ENCODE results near the gene MEGF10. TPM values are rescaled to one million over a fixed set of nuclear protein-coding genes. Genes with fewer than 3 reads are reported as not detected.

Gene MEGF10
- total and polyA plus RNA-seq, 7 experiments from 2014 or later: not detected

DNA sequence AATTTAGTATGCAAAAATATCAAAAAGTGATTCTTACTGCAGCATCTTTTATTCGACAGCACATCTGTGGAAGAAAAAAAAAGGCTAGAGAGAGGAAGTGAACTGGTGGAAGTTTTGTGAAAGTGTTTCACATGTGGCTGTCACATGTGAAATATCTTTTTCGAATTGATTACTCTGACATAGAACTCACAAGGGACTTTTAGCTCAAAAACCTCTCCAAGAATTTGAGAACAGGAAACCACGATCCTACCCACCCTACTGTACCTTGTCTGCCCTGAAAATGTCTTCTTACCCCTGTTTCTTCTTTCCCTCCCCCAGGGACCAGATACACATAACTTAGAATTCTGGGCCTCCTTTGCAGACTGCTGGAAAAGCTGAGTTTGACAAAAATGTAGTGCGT is 120.4 kb downstream of the MEGF10 start:
- intact Hi-C loops (cut with micrococcal nuclease): no loop called here
- POLR2A ChIA-PET: no interaction called here
- Mint-ChIP-seq H3K36me3 (no peaks in the 10 kb centered on the region), H3K9me3 (no peaks in the 10 kb centered on the region), H3K27ac (no peak overlapping the region), H3K27me3 (peaks cover 0 to 16% (median 10%) of the 10 kb centered on the region in 5 donors), H3K4me3 (no peak overlapping the region), H3K4me1 (peaks cover 0 to 9% (median 0%) of the 10 kb centered on the region in 7 donors)
- no peak overlapping the region for H3K27ac ChIP-seq (ENCODE audit: low read depth, low read length)
- no peak for ATAC-seq
- no peaks in the 10 kb centered on the region for H3K9me3 ChIP-seq (ENCODE audit: control insufficient read depth in 2 of 3, low read length in 3 of 3)
- H3K4me3 ChIP-seq (ENCODE audit: low read length): no peak overlapping the region
- no peaks in the 10 kb centered on the region for H3K36me3 ChIP-seq (ENCODE audit: control insufficient read depth in 2 of 3, insufficient read depth in 3 of 3, low read length in 3 of 3)
- H3K27me3 ChIP-seq (ENCODE audit: control insufficient read depth in 2 of 2, insufficient read depth in 2 of 2, low read length in 2 of 2): no peaks in the 10 kb centered on the region
- no peak for DNase-seq
- CTCF ChIA-PET: no interaction called here
- H3K4me1 ChIP-seq (ENCODE audit: control insufficient read depth in 2 of 2, insufficient read depth in 2 of 2, low read length in 2 of 2): no peaks in the 10 kb centered on the region

DNA sequence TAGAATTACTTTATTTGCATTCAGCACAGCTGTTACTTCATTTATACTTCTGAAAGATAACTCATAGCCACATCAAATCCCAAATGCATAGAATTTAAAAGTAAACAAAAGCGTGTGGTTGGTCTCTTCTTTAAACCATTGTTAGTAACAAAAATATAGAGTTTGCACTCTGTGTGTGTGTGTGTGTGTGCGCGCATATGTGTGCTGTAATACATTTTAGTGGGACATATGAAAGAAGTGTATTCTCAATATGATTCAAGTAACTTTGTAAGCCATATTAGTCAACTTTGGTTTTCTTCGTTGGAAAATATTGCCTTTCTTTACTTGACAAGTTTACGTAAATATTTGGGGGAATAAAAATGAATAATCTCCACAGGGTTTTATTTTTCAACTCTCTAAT is 120.8 kb downstream of the MEGF10 start:
- intact Hi-C loops (cut with micrococcal nuclease): no loop called here
- Histone ChIP-seq H3K4me3 (ENCODE audit: low read length) (no peak overlapping the region), H3K27me3 (ENCODE audit: control insufficient read depth in 2 of 2, insufficient read depth in 2 of 2, low read length in 2 of 2) (no peaks in the 10 kb centered on the region), H3K36me3 (ENCODE audit: control insufficient read depth in 2 of 3, insufficient read depth in 3 of 3, low read length in 3 of 3) (no peaks in the 10 kb centered on the region), H3K9me3 (ENCODE audit: control insufficient read depth in 2 of 3, low read length in 3 of 3) (no peaks in the 10 kb centered on the region), H3K27ac (ENCODE audit: low read depth, low read length) (no peak overlapping the region), H3K4me1 (ENCODE audit: control insufficient read depth in 2 of 2, insufficient read depth in 2 of 2, low read length in 2 of 2) (no peaks in the 10 kb centered on the region)
- DNase-seq (no peak), ATAC-seq (no peak)
- no peak overlapping the region for H3K27ac Mint-ChIP-seq
- ChIA-PET CTCF (no interaction called here), POLR2A (no interaction called here)
- H3K27me3 Mint-ChIP-seq: peaks cover 0 to 12% (median 7%) of the 10 kb centered on the region in 5 donors
- no peaks in the 10 kb centered on the region for H3K9me3 Mint-ChIP-seq
- H3K36me3 Mint-ChIP-seq: no peaks in the 10 kb centered on the region
- no peak overlapping the region for H3K4me3 Mint-ChIP-seq
- H3K4me1 Mint-ChIP-seq: peaks cover 0 to 9% (median 0%) of the 10 kb centered on the region in 7 donors

DNA sequence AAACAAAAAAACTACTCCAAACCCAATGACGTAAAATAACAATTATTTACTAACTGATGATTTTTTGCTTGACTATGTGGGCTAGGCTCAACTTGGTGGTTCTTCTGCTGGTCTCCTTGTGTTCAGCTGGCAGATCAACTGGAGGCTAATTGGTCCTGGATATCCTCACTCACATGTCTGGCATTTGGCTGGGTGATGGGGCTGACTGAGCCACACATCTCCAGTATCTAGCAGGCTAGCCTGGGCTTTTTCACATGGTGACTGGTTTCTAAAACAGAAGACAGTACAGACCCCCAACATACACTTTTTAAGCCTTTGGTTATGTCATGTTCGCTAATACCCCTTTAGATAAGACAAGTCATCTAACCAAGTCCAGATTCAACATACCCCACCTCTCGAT is 122.1 kb downstream of the MEGF10 start:
- H3K9me3 Mint-ChIP-seq: no peaks in the 10 kb centered on the region

DNA sequence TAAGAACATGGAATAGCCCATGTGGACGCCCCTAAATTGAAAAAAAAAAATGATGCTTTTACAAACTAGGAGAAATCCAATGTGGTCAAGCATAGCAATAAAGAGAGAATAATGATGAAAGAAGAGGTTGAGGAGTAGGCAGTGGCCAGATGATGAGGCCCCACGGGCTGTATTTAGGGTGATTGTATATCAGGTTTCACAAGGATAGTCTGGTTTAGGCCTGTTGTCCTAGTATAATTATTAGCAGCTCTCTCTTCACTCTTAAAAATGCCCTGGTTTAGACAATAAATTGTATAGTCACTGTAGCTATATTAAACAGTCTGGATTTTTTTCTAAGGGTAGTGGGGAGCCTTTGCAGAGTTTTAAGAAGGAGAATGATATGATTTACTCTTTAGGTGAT is 124.4 kb downstream of the MEGF10 start:
- Mint-ChIP-seq H3K4me1 (peaks cover 0 to 8% (median 0%) of the 10 kb centered on the region in 7 donors), H3K36me3 (no peaks in the 10 kb centered on the region), H3K9me3 (no peaks in the 10 kb centered on the region), H3K27ac (no peak overlapping the region), H3K4me3 (no peak overlapping the region), H3K27me3 (peaks cover 0 to 9% (median 4%) of the 10 kb centered on the region in 5 donors)
- CTCF ChIA-PET: no interaction called here
- Histone ChIP-seq H3K4me1 (ENCODE audit: control insufficient read depth in 2 of 2, insufficient read depth in 2 of 2, low read length in 2 of 2) (no peaks in the 10 kb centered on the region), H3K9me3 (ENCODE audit: control insufficient read depth in 2 of 3, low read length in 3 of 3) (no peaks in the 10 kb centered on the region), H3K36me3 (ENCODE audit: control insufficient read depth in 2 of 3, insufficient read depth in 3 of 3, low read length in 3 of 3) (no peaks in the 10 kb centered on the region), H3K27ac (ENCODE audit: low read depth, low read length) (no peak overlapping the region), H3K27me3 (ENCODE audit: control insufficient read depth in 2 of 2, insufficient read depth in 2 of 2, low read length in 2 of 2) (no peaks in the 10 kb centered on the region), H3K4me3 (ENCODE audit: low read length) (no peak overlapping the region)
- DNase-seq: no peak
- no peak for ATAC-seq
- POLR2A ChIA-PET: no interaction called here
- intact Hi-C loops (cut with micrococcal nuclease): no loop called here

More for the DNA sequence above, 122.1 kb downstream of the MEGF10 start:
- DNase-seq (no peak), ATAC-seq (no peak)
- CTCF ChIA-PET: no interaction called here
- Histone ChIP-seq H3K27ac (ENCODE audit: low read depth, low read length) (no peak overlapping the region), H3K27me3 (ENCODE audit: control insufficient read depth in 2 of 2, insufficient read depth in 2 of 2, low read length in 2 of 2) (no peaks in the 10 kb centered on the region), H3K4me3 (ENCODE audit: low read length) (no peak overlapping the region), H3K36me3 (ENCODE audit: control insufficient read depth in 2 of 3, insufficient read depth in 3 of 3, low read length in 3 of 3) (no peaks in the 10 kb centered on the region), H3K4me1 (ENCODE audit: control insufficient read depth in 2 of 2, insufficient read depth in 2 of 2, low read length in 2 of 2) (no peaks in the 10 kb centered on the region), H3K9me3 (ENCODE audit: control insufficient read depth in 2 of 3, low read length in 3 of 3) (no peaks in the 10 kb centered on the region)
- POLR2A ChIA-PET: no interaction called here
- H3K27me3 Mint-ChIP-seq: peaks cover 0 to 5% (median 3%) of the 10 kb centered on the region in 5 donors
- intact Hi-C loops (cut with micrococcal nuclease): no loop called here
- no peak overlapping the region for H3K4me3 Mint-ChIP-seq
- H3K27ac Mint-ChIP-seq: no peak overlapping the region
- no peaks in the 10 kb centered on the region for H3K36me3 Mint-ChIP-seq
- H3K4me1 Mint-ChIP-seq: peaks cover 0 to 9% (median 0%) of the 10 kb centered on the region in 7 donors

DNA sequence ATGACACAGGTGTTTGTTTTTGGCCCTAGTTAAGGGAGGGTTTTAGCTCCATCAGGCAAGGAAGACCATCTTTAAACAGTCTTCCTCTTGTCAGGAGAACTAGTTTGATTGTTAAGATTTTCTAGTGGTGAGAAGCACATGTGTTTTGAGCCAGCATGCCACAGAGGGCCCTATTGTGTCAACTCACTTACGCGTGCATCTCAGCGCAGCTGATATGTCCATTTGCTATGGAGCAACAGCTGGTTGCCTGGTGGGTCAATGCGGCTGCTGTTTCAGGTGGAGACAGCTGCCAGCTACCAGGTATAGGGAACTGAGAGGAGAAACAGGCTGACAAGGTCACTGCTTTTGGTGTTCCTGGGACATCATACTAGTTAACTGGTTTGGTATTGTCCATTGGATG is 126.3 kb downstream of the MEGF10 start:
- no peaks in the 10 kb centered on the region for H3K9me3 Mint-ChIP-seq

DNA sequence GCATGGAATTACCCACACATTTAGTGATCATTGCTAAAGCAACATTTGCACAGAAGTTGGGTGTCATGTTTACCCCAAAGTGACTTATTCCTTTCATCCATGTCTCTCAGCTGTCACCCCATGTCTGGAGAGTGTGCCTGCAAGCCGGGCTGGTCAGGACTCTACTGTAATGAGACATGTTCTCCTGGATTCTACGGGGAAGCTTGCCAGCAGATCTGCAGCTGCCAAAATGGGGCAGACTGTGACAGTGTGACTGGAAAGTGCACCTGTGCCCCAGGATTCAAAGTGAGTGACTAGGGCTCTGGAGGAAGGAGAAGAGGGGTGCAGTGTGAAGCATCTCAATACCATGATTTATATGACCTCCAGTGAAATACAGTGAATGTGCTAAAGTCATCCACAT is 126.9 kb downstream of the MEGF10 start:
- Mint-ChIP-seq H3K4me1 (no peaks in the 10 kb centered on the region), H3K27me3 (peaks cover 0 to 18% (median 2%) of the 10 kb centered on the region in 5 donors), H3K4me3 (no peak overlapping the region), H3K36me3 (no peaks in the 10 kb centered on the region), H3K9me3 (no peaks in the 10 kb centered on the region), H3K27ac (no peak overlapping the region)
- Histone ChIP-seq H3K27ac (ENCODE audit: low read depth, low read length) (no peak overlapping the region), H3K9me3 (ENCODE audit: control insufficient read depth in 2 of 3, low read length in 3 of 3) (no peaks in the 10 kb centered on the region), H3K27me3 (ENCODE audit: control insufficient read depth in 2 of 2, insufficient read depth in 2 of 2, low read length in 2 of 2) (no peaks in the 10 kb centered on the region), H3K4me1 (ENCODE audit: control insufficient read depth in 2 of 2, insufficient read depth in 2 of 2, low read length in 2 of 2) (no peaks in the 10 kb centered on the region), H3K36me3 (ENCODE audit: control insufficient read depth in 2 of 3, insufficient read depth in 3 of 3, low read length in 3 of 3) (no peaks in the 10 kb centered on the region), H3K4me3 (ENCODE audit: low read length) (no peak overlapping the region)
- no peak for DNase-seq
- intact Hi-C loops (cut with micrococcal nuclease): no loop called here
- CTCF ChIA-PET: no interaction called here
- POLR2A ChIA-PET: no interaction called here
- ATAC-seq: no peak

More for the DNA sequence above, 126.3 kb downstream of the MEGF10 start:
- CTCF ChIA-PET: no interaction called here
- no peak for DNase-seq
- Histone ChIP-seq H3K27ac (ENCODE audit: low read depth, low read length) (no peak overlapping the region), H3K9me3 (ENCODE audit: control insufficient read depth in 2 of 3, low read length in 3 of 3) (no peaks in the 10 kb centered on the region), H3K36me3 (ENCODE audit: control insufficient read depth in 2 of 3, insufficient read depth in 3 of 3, low read length in 3 of 3) (no peaks in the 10 kb centered on the region), H3K4me1 (ENCODE audit: control insufficient read depth in 2 of 2, insufficient read depth in 2 of 2, low read length in 2 of 2) (no peaks in the 10 kb centered on the region), H3K27me3 (ENCODE audit: control insufficient read depth in 2 of 2, insufficient read depth in 2 of 2, low read length in 2 of 2) (no peaks in the 10 kb centered on the region), H3K4me3 (ENCODE audit: low read length) (no peak overlapping the region)
- Mint-ChIP-seq H3K4me1 (no peaks in the 10 kb centered on the region), H3K27ac (no peak overlapping the region), H3K4me3 (no peak overlapping the region), H3K27me3 (peaks cover 0 to 18% (median 2%) of the 10 kb centered on the region in 5 donors), H3K36me3 (no peaks in the 10 kb centered on the region)
- no peak for ATAC-seq
- POLR2A ChIA-PET: no interaction called here
- intact Hi-C loops (cut with micrococcal nuclease): no loop called here

DNA sequence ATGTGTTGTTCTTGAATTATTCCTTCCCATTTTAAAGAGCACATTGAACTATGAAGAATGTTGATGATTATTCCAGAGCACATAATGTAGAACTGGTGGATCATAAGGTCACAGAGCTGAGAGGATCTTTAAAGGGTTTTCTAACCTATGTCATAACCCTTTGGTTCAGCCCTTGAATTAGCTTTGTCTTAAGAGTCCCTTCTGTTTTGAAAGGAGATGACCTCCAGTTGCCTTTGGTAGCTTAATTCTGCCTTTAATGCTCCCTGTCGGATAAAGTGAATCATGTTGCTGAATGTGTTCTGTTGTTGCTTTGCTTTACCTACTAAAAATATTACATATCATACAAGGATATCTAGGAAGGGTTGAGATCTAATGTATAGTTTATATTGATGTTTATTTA is 127.8 kb downstream of the MEGF10 start:
- ATAC-seq: no peak
- Histone ChIP-seq H3K27me3 (ENCODE audit: control insufficient read depth in 2 of 2, insufficient read depth in 2 of 2, low read length in 2 of 2) (no peaks in the 10 kb centered on the region), H3K9me3 (ENCODE audit: control insufficient read depth in 2 of 3, low read length in 3 of 3) (no peaks in the 10 kb centered on the region), H3K4me1 (ENCODE audit: control insufficient read depth in 2 of 2, insufficient read depth in 2 of 2, low read length in 2 of 2) (no peaks in the 10 kb centered on the region), H3K4me3 (ENCODE audit: low read length) (no peak overlapping the region), H3K27ac (ENCODE audit: low read depth, low read length) (no peak overlapping the region), H3K36me3 (ENCODE audit: control insufficient read depth in 2 of 3, insufficient read depth in 3 of 3, low read length in 3 of 3) (no peaks in the 10 kb centered on the region)
- CTCF ChIA-PET: no interaction called here
- Mint-ChIP-seq H3K27me3 (peaks cover 0 to 18% (median 2%) of the 10 kb centered on the region in 5 donors), H3K4me1 (peaks cover 0 to 1% (median 0%) of the 10 kb centered on the region in 7 donors), H3K9me3 (no peaks in the 10 kb centered on the region), H3K36me3 (no peaks in the 10 kb centered on the region), H3K4me3 (no peak overlapping the region), H3K27ac (no peak overlapping the region)
- POLR2A ChIA-PET: no interaction called here
- no peak for DNase-seq
- intact Hi-C loops (cut with micrococcal nuclease): no loop called here
